IMR-90 (cell line): Measurements from ENCODE around the gene ZNF410.

Source experiments
- BHLHE40 ChIP-seq: fragments of 150-350 bp; IDR thresholded peaks from 2 replicates; pipeline ENCODE4 v1.6.1; 2016; ENCODE audit warnings: mild to moderate bottlenecking, low read depth, low read length
- CEBPB ChIP-seq: IDR thresholded peaks from 2 replicates; pipeline ENCODE4 v1.6.1; 2012; ENCODE audit warnings: low read depth, low read length, improper control_type of control experiment
- CTCF ChIP-seq: conservative IDR thresholded peaks from 2 replicates; pipeline ENCODE4 v1.5.1; 2012; ENCODE audit warnings: mild to moderate bottlenecking, low read depth, low read length, improper control_type of control experiment
- MAFK ChIP-seq: IDR thresholded peaks from 2 replicates; pipeline ENCODE4 v1.6.1; 2012; ENCODE audit warnings: low read depth, low read length, improper control_type of control experiment
- MXI1 ChIP-seq: IDR thresholded peaks from 2 replicates; pipeline ENCODE4 v1.6.1; 2012; ENCODE audit warnings: low read depth, mild to moderate bottlenecking, low read length, moderate library complexity, borderline replicate concordance
- NFE2L2 ChIP-seq: fragments of 150-350 bp; IDR thresholded peaks from 2 replicates; pipeline ENCODE4 v1.6.1; 2016; ENCODE audit warnings: low read depth, mild to moderate bottlenecking, low read length
- POLR2A ChIP-seq: IDR thresholded peaks from 2 replicates; pipeline ENCODE4 v1.6.1; 2012; ENCODE audit warnings: mild to moderate bottlenecking, low read depth, low read length
- RAD21 ChIP-seq: IDR thresholded peaks from 2 replicates; pipeline ENCODE4 v1.6.1; 2012; ENCODE audit warnings: low read length, improper control_type of control experiment
- RFX5 ChIP-seq: IDR thresholded peaks from 2 replicates; pipeline ENCODE4 v1.8.0; 2012; ENCODE audit warnings: low read depth, mild to moderate bottlenecking, low read length, moderate library complexity
- SMC3 ChIP-seq: fragments of 150-350 bp; IDR thresholded peaks from 2 replicates; pipeline ENCODE4 v1.6.1; 2016; ENCODE audit warnings: low read depth, mild to moderate bottlenecking, antibody characterized with exemption, low read length, moderate library complexity

GRCh38 chr14:73851000-73851399 lies 35.7 kb upstream of the ZNF410 start:
- TF ChIP-seq CTCF (no peak), CEBPB (no peak), SMC3 (no peak), MXI1 (no peak), POLR2A (no peak), RAD21 (no peak), MAFK (no peak), NFE2L2 (no peak), RFX5 (no peak), BHLHE40 (no peak)
